HG02938 (cell line): ENCODE results near the gene EIPR1.

Experiments
- ATAC-seq: cut with Tn5 transposase; IDR thresholded peaks from one replicate; pipeline ENCODE4 v1.9.1; 2021; ENCODE audit warnings: mild to moderate bottlenecking, moderate library complexity; ENCODE audit not compliant: unreplicated experiment

Gene EIPR1

DNA sequence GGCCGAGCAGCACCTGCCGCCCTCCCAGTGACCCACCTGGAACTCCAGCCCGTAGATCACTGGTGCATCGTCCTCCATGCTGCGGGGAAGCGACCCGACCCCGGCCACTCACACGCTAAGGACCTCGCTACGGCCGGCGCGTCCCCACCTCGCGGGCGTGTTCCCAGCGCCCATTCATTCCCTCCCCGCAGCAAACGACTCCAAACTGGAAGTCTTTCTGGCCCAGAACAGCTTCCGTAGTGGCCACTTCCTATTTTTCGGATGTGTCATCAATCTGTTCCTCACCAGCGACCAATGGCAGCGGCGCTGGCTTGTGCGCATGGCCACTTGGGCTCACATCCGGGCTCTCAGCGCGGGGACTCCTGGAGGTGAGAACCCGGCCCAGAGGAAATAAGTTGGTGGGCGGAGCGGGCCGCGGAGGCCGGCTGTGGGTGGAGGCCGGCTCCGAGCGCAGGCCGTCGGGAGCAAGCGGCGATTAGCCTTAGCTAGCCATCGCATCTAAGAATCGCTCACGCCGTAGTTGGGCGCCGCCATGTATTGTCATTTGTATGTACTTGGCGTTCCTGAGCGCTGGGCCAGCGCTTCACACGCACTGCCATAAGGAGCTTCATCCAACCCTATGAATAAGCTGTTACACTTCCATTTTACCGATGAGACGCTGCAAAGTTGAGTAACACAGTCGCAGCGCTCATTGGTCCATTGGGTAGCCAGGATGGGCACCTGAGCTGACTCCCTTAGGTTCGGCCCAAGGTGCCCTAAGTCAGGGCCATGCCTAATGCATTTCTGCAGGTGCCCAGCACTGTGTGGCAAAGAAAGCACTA, at the start of gene EIPR1:
EIPR1 (minus strand) TSS at position 207 of the 821 bp plus-strand sequence; CDS start at position 78, 129 bp downstream.
- peak; percentile 80 for ATAC-seq

- ATAC-seq, result no peak
Measured at GRCh38 chr2:3427272-3427671, 49.7 kb upstream of the EIPR1 start.

- no peak for ATAC-seq
Measured at GRCh38 chr2:3426615-3427014, 49.0 kb upstream of the EIPR1 start.

- no peak for ATAC-seq
Measured at GRCh38 chr2:3424171-3424795, 46.7 kb upstream of the EIPR1 start.

DNA sequence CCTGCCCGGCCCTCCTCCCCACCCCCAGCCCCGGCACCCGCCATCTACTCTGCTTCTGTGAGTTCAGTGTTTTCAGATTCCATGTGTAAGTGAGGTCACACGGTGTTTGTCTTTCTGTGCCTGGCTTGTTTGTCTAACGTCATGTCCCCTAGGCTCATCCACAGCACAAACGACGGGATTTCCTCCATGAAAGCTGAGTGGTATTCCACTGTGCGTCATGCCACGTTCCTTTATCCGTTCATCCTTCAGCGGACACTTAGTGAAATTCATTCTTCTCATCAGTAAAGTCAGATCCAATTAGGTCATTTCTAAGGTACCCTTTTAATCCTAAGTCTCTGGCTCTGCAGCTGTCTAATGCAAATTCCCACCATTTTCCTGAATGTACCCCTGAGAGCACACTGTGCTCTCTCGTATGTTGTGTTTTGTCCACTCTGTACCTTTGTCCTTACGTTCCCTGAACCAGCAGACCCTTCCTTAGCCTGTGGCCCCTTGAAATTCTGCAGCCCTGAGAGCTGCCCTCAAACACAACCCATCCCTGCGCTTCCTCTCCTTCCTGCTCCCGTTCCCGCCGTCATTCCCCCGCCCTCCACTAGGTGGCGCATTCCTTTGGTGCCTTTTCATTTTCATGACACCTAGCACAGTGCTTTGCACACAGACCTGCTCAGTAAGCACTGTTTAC, 46.0 kb upstream of the EIPR1 start:
- ATAC-seq, result no peak

GRCh38 chr2:3422161-3422779, 44.7 kb upstream of the EIPR1 start:
- ATAC-seq, result no peak

DNA sequence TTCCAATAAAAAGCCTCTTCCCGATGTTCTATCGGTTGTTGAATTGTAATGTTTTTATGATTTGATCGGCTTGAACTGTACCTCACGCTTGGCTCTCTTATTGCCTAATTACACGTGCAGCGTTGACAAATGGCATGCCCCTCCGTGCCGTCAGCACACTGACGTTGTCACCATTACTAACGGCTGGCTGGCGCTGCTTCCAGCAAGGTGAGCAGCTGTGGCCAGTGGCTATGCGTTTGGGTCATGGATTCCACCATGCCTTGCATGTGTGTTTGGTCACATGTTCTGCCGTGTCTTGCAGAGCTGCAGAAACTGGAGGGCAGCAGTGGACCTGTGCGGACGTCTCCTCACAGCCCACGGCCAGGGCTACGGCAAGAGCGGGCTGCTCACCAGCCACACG, 44.0 kb upstream of the EIPR1 start:
- no peak for ATAC-seq

DNA sequence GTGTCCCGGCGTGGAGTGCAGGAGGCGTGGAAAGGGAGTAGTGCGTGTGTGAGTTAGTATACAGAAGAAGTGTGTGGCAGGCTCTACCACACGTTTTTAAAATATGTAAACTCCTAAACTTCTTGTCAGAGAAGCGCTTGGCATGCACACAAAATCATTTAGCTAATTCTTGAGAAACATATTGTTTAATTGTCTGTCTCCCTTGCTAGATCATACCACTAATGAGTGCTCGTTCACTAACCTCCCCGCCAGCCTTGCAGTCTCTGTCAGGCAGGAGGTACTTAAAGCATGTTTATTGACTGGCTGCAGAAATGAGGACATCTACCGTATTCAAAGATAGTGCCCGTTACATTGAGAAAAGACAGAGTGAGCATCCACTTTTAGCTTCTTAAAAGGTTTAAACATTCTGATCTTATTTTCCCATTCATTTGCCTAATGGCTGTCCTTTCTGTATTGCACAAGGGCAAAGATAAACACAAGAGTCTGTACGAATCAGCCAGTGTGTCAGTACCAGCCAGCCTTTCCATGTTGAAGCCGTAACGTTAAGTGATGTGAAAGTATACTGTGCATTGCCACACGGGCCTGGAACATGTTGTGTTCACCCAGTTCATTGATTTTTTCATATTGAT, 43.3 kb upstream of the EIPR1 start:
- ATAC-seq, result no peak

- ATAC-seq, result no peak
Measured at GRCh38 chr2:3420076-3420768, 42.6 kb upstream of the EIPR1 start.

DNA sequence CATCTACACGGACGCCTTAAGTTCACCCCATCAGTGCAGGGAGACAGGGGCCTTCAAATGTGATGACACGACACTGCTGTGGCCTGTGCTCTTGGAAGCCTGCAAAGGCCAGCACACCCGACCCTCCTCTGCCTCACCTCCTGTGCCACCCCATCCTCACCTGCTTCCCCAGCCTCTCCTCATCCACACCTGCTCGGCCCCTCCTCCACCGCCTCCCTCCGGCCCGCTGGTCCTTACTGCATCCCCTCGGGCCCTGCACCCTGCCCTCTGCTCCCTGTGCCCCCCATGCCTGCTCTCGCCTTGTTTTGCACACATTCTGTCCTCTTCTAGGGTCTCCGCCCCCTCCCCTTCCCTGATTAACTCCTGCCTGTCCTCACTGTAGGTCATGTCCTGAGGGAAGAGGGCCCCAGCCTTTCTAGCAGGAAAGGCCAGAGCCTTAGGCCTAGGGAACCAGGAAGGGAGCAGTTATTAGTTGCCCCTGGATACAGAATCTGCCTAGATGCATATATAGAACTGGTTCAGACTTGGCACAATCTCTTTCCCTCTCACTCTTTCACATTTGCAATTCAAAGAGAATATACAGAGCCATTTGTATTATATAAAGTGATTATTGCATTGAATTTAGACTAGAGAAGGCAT, 41.3 kb upstream of the EIPR1 start:
- ATAC-seq, result no peak

DNA sequence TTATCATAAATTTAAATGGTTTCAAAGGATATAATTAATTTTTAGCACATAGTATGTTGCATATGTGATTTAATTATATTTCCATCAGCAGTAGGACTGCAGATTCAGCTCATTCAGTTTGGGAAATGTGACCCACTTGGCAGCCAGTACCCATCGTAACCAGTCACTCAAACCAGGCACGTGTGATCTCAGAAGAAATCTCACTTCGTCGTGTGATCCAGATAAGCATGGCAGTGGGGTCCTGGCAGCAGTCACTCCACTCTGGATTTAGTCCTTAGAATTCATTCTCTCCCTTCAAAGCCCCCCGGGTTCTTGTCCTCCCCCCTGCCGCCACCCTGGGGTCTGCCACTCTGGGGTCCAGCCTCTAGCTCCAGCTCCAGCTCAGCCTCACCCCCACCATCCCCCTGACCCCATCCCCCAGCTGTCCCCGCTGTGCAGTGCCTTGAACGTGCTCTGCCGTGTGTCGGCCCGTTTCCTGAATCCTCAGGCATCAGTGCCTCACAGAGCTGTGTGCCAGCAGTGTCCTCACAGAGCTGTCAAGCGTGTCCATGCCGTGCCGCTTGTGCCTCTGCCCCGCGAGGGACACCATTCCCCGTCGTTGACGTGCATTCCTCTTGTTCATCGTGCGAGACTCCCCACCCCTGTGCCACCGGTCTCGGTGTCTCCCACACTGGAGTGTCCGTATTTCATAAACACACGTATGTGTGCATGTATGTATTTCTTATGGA, 36.7 kb upstream of the EIPR1 start:
- ATAC-seq, result no peak

DNA sequence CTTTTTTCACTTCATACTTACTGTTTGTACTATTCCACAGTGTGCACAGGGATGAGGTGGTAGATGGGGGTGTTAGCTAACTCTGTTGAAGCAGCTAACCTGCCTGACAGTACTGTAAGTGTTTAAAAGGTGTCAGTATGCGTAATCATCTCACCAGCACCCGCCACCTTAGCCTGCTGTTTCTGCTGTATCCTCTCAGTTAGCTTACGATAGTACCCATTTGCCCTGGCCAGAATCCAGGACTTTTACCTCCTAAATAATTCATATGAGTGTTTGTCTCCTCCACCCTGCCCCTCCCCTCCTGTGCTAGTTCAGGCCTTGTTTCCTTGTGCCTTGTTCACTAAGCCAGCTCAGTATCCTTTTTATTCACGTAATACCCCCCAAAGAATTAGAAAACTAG, 36.1 kb upstream of the EIPR1 start:
- no peak for ATAC-seq

- no peak for ATAC-seq
Measured at GRCh38 chr2:3411103-3411502, 33.5 kb upstream of the EIPR1 start.

DNA sequence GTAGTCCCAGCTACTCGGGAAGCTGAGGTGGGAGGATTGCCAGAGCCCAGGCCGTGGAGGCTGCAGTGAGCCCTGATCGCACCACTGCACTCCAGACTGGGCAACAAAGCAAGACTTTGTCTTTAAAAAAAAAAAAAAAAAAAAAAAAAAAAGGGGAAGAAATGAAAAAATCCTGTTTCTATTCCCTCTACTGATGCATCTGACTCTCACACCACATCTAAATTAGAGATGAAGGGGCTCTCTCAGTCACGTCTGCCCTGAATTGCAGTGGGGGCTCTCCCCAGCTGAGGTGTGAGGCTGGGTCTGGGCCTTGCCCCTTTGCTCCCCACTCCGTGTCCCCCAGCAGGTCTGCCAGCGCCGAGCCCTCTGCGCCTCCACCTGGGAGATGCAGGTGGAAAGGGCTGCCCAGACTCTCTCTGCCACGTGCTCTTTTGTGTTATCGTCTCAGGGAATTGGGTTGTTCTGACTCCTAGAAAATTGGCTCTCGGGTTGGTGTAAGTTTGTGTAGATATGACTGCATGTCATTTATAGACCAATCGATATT, 32.1 kb upstream of the EIPR1 start:
- ATAC-seq, result no peak

GRCh38 chr2:3408781-3409180, 31.2 kb upstream of the EIPR1 start:
- ATAC-seq, result no peak

DNA sequence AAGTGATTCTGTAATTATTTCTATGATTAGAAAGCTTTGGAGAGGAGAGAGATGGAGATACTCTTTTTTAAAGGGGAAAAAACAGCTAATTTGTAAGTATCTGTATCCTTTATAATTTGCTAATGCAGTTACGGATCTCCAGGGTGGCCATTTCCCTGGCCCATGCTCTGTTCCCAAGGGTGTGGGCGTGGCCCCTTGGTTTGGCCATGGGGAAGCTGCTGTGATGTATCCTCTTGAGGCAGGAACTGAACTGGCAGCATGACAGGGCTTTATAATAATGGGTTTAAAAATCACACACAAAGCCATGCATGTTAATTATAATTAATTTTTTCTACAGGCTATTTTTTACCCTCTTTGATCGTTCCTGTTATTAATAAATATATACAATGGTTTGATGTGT, 28.9 kb upstream of the EIPR1 start:
- ATAC-seq, result no peak

DNA sequence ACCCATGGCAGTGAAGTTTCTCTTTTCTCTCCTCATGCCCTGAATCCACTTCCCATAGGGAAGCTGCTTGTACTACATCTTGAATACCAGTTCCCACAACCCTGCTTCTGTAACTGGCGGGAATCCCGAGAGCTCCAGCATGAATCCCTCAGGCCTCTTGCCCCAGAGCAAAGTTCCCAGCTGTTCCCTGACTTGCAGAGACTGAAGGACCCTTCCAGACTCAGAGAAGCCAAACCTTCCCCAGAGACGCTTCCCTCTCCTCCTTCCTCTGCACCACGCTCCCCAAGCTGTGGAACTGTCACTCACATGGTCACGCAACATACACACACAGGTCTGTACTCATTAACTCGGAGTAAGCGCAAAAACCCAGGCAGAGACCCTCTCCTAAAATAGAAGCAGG, 28.3 kb upstream of the EIPR1 start:
- ATAC-seq, result no peak

DNA sequence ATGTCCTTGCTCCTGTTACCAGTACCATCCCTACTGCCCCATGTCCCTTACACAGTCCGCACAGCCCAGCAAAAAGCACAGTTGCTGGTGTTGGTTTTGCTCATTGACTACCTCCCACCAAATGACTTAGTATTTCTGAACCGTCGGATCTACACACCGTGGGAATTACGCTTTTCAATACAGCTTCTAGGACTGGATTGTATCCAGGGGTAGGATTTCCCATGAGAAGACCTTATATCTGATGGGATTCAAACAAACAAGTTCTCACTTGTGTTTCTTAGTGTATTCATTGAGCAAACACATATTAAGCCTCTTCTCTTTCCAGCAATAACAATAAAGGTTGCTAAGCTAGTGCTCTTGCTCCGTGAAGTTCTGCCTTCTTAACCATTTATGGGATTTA, 27.7 kb upstream of the EIPR1 start:
- ATAC-seq, result no peak

DNA sequence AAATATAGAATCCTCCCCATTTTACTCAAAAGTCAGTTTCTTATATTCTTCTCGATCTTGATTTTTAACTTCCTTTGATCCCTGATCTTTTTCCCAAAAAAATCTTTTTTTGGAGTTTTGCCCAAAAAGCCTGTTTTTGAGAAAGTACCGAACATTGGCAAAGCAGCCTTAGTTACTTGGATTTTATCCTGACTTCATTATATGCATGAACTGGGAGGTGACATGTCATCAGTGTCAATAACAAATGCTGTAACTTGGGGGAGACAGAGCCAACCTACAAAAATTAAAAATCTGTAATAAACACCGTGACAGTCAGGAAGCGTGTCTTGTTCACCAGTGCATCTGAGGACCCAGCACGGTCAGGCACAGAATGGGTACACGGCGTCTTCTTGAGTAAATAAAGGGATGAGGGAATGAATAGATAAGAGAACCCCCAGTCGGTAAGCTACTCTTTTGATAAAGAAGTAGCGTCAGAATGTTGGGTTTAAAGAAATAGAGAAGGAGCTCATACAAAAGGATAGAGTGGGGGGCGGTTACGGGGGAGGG, 26.8 kb upstream of the EIPR1 start:
- ATAC-seq, result no peak
